ENCODE results near the gene MEGF11.

- TF ChIP-seq POLR2AphosphoS5 (IDR thresholded peaks at IDR 0.05) (peak in 1 of 3 donors; percentile 12), CTCF (IDR thresholded peaks at IDR 0.05 in 8 of 11, conservative IDR thresholded peaks at IDR 0.05 in 3 of 11) (no peak)
Measured at GRCh38 chr15:65916041-65916663, 337.4 kb downstream of the MEGF11 start.
